DND-41 (cell line): Measurements from ENCODE around the gene SLC25A21.
A peak's percentile ranks its signal among the peaks of the same experiment; 100 is the strongest.

Experiments used
- ATAC-seq: fragments of 200-7000 bp; cut with Tn5 transposase; 3 replicates; pipeline ENCODE4 v1.9.1; 2021; ENCODE audit warnings: low read depth; ENCODE audit not compliant: insufficient read depth
- DNase-seq: peaks from one replicate; pipeline ENCODE4 v3.0.0-alpha.2; 2020
- H2AFZ ChIP-seq: 2 replicates; pipeline ENCODE4 v1.6.0; 2012; ENCODE audit warnings: low read depth, low read length
- H3K27ac ChIP-seq: 2 replicates; pipeline ENCODE4 v1.5.1; 2012; ENCODE audit warnings: low read length, inconsistent platforms
- H3K27me3 ChIP-seq: fragments of 200-600 bp; sonication (generic); 2 replicates; pipeline ENCODE4 v1.6.0; 2012; ENCODE audit warnings: low read length, mild to moderate bottlenecking, inconsistent platforms; ENCODE audit not compliant: insufficient read depth, poor library complexity
- H3K36me3 ChIP-seq: 2 replicates; pipeline ENCODE4 v1.5.1; 2012; ENCODE audit warnings: low read length, inconsistent platforms; ENCODE audit not compliant: insufficient read depth
- H3K4me1 ChIP-seq: 2 replicates; pipeline ENCODE4 v1.5.1; 2012; ENCODE audit warnings: mild to moderate bottlenecking, low read length; ENCODE audit not compliant: insufficient read depth
- H3K4me2 ChIP-seq: 2 replicates; pipeline ENCODE4 v1.6.0; 2012; ENCODE audit warnings: mild to moderate bottlenecking, moderate library complexity, low read length, inconsistent platforms; ENCODE audit not compliant: insufficient read depth
- H3K4me3 ChIP-seq, 2 experiments: fragments of 200-600 bp in 1 of 2; shearing (Covaris generic) in 1 of 2; 2 replicates each; pipeline ENCODE4 v1.5.1; 2012 to 2016; ENCODE audit warnings: inconsistent platforms in 2 of 2, low read length in 2 of 2, mild to moderate bottlenecking in 2 of 2, low read depth in 1 of 2, moderate library complexity in 1 of 2
- H3K79me2 ChIP-seq: 2 replicates; pipeline ENCODE4 v1.6.0; 2012; ENCODE audit warnings: low read length, inconsistent platforms; ENCODE audit not compliant: insufficient read depth
- H3K9ac ChIP-seq: 2 replicates; pipeline ENCODE4 v1.6.0; 2012; ENCODE audit warnings: low read depth, mild to moderate bottlenecking, inconsistent platforms, low read length, moderate library complexity
- H3K9me3 ChIP-seq: 2 replicates; pipeline ENCODE4 v1.5.1; 2012; ENCODE audit warnings: low read length, moderate library complexity, mild to moderate bottlenecking, inconsistent platforms; ENCODE audit not compliant: insufficient read depth, severe bottlenecking
- H4K20me1 ChIP-seq: 2 replicates; pipeline ENCODE4 v1.6.0; 2012; ENCODE audit warnings: low read length; ENCODE audit not compliant: insufficient read depth
- CTCF ChIP-seq: IDR thresholded peaks from 2 replicates; pipeline ENCODE4 v1.5.1; 2012; ENCODE audit warnings: borderline replicate concordance, low read length, moderate library complexity, mild to moderate bottlenecking; ENCODE audit not compliant: poor library complexity, severe bottlenecking; ENCODE audit errors: extremely low read depth
- EZH2 ChIP-seq: IDR thresholded peaks from 3 replicates; pipeline ENCODE4 v1.6.1; 2012; ENCODE audit warnings: borderline replicate concordance, low read depth, mild to moderate bottlenecking, moderate library complexity, low read length, inconsistent platforms; ENCODE audit not compliant: severe bottlenecking

Gene SLC25A21

GRCh38 chr14:36756226-36756625 is 416.2 kb downstream of the SLC25A21 start:
- Histone ChIP-seq H3K4me2 (no peak overlapping the region), H3K27ac (no peak overlapping the region), H3K4me3 (no peak overlapping the region), H3K79me2 (no peaks in the 10 kb centered on the region), H4K20me1 (no peaks in the 10 kb centered on the region), H3K27me3 (no peaks in the 10 kb centered on the region), H2AFZ (no peak overlapping the region), H3K9me3 (no peaks in the 10 kb centered on the region), H3K36me3 (no peaks in the 10 kb centered on the region), H3K4me1 (no peaks in the 10 kb centered on the region), H3K9ac (no peak overlapping the region)
- TF ChIP-seq EZH2, result no peak
- TF ChIP-seq CTCF, result no peak
- DNase-seq (no peak), ATAC-seq (no peak)

GRCh38 chr14:36755756-36756155 is 416.6 kb downstream of the SLC25A21 start:
- Histone ChIP-seq H4K20me1 (no peaks in the 10 kb centered on the region), H3K36me3 (no peaks in the 10 kb centered on the region), H3K9ac (no peak overlapping the region), H3K27me3 (no peaks in the 10 kb centered on the region), H3K4me1 (no peaks in the 10 kb centered on the region), H3K9me3 (no peaks in the 10 kb centered on the region), H3K27ac (no peak overlapping the region), H3K4me2 (no peak overlapping the region), H3K79me2 (no peaks in the 10 kb centered on the region), H3K4me3 (no peak overlapping the region), H2AFZ (no peak overlapping the region)
- TF ChIP-seq CTCF, result no peak
- no peak for TF ChIP-seq EZH2
- no peak for ATAC-seq
- no peak for DNase-seq

GRCh38 chr14:36751920-36752319 is 420.5 kb downstream of the SLC25A21 start:
- no peak for TF ChIP-seq CTCF
- ATAC-seq, result no peak
- Histone ChIP-seq H3K9me3 (no peaks in the 10 kb centered on the region), H3K4me3 (no peak overlapping the region), H3K27me3 (no peaks in the 10 kb centered on the region), H3K4me2 (no peak overlapping the region), H3K27ac (no peak overlapping the region), H3K9ac (no peak overlapping the region), H3K36me3 (no peaks in the 10 kb centered on the region), H2AFZ (no peak overlapping the region), H4K20me1 (no peaks in the 10 kb centered on the region), H3K4me1 (no peaks in the 10 kb centered on the region), H3K79me2 (no peaks in the 10 kb centered on the region)
- DNase-seq, result no peak

- no peak for DNase-seq
- H2AFZ ChIP-seq, result 0 out of 2 replicates have a peak overlapping the region, but pooled peaks have one; percentile 6
- ATAC-seq, result no peak
- no peaks in the 10 kb centered on the region for H3K79me2 ChIP-seq
- H3K4me1 ChIP-seq, result no peaks in the 10 kb centered on the region
- H3K9ac ChIP-seq, result no peak overlapping the region
- no peaks in the 10 kb centered on the region for H4K20me1 ChIP-seq
- TF ChIP-seq CTCF (no peak), EZH2 (no peak)
- H3K27me3 ChIP-seq, result no peaks in the 10 kb centered on the region
- H3K27ac ChIP-seq, result no peak overlapping the region
- H3K4me3 ChIP-seq, result no peak overlapping the region
- H3K9me3 ChIP-seq, result no peaks in the 10 kb centered on the region
- no peak overlapping the region for H3K4me2 ChIP-seq
- no peaks in the 10 kb centered on the region for H3K36me3 ChIP-seq
Observed at GRCh38 chr14:36751106-36751505, 421.3 kb downstream of the SLC25A21 start.
